HG03139 (cell line): Measurements from ENCODE around the gene ELL3.
"Not testable (repeated sequence)": the region's sequence is repeated elsewhere in the genome, so short reads cannot be mapped to it uniquely, and the experiment has no call there.

Experiments
- ATAC-seq: cut with Tn5 transposase; IDR thresholded peaks from one replicate; pipeline ENCODE4 v1.9.1; 2021; ENCODE audit not compliant: unreplicated experiment

The ELL3 gene, protein sequence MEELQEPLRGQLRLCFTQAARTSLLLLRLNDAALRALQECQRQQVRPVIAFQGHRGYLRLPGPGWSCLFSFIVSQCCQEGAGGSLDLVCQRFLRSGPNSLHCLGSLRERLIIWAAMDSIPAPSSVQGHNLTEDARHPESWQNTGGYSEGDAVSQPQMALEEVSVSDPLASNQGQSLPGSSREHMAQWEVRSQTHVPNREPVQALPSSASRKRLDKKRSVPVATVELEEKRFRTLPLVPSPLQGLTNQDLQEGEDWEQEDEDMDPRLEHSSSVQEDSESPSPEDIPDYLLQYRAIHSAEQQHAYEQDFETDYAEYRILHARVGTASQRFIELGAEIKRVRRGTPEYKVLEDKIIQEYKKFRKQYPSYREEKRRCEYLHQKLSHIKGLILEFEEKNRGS

DNA sequence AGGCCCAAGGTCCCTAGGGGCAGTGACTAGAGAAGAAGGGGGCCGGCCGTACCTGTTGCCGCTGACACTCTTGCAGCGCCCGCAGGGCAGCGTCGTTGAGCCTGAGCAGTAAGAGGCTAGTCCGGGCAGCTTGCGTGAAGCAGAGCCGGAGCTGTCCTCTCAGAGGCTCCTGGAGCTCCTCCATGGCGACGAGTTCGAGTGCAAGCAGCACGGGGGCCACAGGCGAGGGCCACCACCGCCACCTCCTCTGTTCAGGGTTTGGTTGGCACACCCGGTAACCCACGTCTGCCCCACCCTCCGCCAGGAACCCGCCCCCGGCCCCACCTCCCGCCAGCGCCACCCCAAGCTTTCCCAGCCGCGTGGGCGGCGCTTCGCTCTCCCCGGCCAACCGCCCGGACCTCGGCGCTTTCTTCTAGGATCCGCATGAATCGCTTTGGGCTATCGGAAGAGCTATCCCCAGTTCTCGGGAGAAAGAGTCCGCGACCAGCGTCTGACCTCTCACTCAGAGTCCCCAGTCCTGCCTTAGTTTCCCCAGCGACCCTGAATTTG, at the start of gene ELL3:
Gene ELL3, minus strand, starts transcription at position 249 of the 549 bp plus-strand sequence. Its CDS starts 65 bp downstream, at position 184.
- peak; percentile 24 for ATAC-seq

DNA sequence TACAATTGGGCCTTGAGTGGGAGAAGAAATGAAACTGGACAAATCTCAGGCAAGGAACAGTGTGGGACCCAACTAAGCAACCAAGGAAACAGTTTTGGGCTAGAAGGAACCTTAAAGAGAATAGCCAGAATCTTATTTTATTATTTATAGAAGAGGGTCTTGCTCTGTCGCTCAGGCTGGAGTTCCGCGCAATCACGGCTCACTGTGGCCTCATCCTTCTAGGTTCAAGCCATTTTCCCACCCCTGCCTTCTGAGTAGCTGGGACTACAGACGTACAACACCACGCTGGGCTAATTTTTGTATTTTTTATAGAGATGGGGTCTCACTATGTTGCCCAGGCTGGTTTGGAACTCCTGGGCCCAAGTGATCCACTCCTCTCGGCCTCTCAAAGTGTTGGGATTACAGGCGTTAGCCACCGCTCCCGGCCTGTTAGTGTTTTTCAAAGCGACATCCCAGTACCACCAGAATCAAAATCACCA, 49.3 kb upstream of the ELL3 start:
- ATAC-seq: no peak

DNA sequence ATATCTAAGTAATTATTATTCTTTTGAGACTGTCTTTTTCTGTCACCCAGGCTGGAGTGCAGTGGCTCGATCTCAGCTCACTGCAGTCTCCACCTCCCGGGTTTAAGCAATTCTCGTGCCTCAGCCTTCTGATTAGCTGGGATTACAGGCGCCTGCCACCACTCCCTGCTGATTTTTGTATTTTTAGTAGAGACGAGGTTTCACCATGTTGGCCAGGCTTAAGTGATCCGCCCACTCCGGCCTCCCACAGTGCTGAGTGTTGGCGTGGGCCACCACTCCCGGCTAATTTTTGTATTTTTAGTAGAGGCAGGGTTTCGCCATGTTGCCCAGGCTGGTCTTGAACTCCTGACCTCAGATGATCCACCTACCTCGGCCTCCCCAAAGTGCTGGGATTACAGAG, 48.5 kb upstream of the ELL3 start:
- not testable (repeated sequence) for ATAC-seq

DNA sequence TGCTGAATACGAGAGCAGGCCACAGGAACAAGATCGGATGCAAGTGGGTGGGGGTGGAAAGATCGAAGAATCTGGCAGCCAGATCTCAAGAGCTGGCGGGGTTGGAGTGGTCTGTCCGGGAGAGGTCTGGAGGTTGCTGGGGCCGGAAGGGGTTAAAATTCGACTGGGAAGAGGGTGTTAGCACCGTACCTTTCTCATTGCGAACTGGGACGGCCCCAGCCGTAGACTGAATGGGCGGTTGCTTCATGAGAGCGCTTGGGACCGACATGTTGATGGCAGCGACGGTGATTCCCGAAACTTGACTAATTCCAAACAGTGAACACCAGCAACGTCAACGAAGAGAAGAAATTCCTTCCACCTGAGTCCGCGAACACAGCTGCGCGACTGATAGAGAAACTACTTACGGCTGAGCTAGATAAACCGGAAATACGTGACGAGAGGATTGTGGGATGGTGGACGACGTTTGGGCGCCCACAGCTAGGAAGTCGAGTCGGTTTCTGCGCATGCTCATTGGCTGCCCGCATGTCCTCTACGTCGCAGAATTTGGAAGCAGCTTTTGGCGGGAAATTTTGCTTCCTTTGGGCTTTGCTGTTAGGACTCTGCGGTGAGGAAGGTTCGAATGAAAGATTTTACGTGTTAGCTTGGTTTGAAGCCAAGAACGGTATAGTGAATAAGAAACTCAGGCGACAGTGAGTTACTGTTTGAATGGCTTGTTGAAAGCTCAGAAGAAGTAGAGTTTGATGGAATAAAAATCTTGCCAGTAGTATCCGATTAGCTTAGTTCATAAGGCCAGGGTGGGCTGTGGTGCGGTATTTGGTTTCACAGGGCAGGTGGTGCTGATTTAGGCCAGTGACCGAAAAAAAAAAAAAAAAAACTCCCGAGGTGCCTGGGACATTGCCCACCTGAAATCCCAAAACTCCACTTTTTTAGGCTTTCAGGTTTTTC, 47.8 kb upstream of the ELL3 start, which contains the start of gene MFAP1:
Gene MFAP1, minus strand, starts transcription at position 389 of the 945 bp plus-strand sequence. Its CDS starts 121 bp downstream, at position 268.
- peak; percentile 67 for ATAC-seq

DNA sequence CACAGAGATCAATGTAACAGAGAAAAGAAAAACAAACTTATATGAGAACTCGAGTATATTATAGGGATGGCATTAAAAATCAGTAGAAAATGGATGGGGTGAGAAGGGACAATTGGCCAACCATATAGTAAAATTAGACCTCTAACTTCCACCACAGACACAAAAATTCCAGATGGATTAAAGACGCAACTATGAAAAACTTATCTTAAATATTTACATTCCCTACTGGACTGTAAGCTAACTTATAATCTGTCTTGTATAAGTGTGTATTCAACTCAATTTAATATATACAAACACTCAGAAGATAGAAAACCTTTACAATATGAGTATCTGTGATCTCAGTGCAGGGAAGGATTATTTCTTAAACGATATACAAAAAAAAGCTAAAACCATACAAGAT, 44.7 kb upstream of the ELL3 start:
- ATAC-seq: no peak

DNA sequence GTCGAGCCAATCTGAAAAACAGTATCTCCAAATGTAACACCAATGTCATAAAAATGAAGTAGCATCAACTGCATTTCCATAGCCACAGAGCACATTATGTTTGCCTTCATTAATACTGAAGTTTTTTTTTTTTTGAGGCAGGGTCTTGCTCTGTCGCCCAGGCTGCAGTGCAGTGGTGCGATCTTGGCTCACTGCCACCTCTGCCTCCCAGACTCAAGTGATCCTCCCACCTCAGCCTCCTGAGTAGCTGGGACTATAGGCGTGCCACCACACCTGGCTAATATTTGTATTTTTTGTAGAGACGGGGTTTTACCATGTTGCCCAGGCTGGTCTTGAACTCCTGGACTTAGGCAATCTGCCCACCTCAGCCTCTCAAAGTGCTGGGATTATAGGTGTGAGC, 38.3 kb upstream of the ELL3 start:
- ATAC-seq: not testable (repeated sequence)

DNA sequence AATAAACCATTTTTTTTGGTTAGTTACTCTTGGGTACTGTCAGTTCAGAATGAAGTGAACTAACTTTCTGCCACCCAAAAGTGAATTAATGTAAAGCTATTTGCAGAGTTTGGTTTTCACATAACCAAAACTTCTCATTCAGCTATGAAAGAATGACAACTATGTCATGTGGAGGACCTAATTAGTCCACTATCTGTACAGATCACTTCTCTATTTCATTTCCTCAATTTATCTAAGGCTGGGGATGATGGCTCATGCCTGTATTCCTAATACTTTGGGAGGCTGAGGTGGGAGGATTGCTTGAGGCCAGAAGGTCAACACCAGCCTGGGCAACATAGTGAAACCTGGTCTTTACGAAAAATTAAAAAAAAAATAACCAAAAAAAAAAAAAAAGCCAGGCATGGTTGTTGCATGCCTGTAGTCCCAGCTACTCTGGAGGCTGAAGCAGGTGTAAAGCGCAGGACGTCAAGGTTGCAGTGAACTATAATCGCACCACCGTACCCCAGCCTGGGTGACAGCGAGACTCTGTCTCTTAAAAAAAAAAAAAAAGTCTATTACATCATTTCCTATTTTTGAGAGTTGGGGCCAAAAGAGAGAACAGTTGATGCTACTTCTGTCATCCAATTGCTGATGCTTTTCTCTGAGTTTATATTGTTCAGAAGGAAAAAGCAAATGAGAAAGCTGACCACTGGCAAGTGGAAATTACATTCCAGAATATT, 32.4 kb upstream of the ELL3 start:
- ATAC-seq: no peak

DNA sequence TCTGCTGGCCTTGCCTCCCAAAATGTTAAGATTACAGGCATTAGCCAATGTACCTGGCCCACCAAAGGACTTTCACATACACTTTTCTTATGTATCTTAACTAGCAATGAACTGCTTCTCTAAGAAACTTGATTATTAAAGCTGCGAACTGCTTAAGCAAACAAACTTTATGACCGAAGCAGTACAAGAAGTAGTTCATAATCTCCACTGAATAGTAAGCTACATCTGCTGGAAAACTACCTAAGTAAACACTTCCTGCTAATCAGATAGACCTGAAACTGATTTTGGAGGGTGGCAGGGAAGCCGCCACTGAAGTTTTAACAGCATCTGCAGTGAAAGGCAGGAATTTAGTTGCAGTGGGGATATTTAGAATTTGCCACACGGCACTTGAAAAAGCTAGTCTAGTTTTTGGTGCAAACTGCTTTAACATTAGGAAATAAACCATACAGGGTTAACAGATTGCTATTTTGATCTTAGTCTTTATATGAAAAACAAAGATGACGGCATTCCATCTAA, 31.7 kb upstream of the ELL3 start:
- ATAC-seq: no peak

DNA sequence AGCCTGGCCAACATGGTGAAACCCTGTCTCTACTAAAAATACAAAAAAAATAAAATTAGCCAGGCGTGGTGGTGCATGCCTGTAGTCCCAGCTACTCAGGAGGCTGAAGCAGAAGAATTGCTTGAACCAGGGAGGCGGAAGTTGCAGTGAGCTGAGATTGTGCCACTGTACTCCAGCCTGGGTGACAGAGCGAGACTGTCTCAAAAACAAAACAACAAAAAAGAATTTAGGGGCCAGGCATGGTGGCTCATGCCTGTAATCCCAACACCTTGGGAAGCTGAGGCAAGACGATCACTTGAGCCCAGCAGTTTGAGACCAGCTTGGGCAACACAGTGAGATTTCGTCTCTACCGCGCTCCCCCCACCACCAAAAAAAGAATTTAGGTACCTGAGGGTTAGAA, 25.9 kb upstream of the ELL3 start:
- ATAC-seq: not testable (repeated sequence)

DNA sequence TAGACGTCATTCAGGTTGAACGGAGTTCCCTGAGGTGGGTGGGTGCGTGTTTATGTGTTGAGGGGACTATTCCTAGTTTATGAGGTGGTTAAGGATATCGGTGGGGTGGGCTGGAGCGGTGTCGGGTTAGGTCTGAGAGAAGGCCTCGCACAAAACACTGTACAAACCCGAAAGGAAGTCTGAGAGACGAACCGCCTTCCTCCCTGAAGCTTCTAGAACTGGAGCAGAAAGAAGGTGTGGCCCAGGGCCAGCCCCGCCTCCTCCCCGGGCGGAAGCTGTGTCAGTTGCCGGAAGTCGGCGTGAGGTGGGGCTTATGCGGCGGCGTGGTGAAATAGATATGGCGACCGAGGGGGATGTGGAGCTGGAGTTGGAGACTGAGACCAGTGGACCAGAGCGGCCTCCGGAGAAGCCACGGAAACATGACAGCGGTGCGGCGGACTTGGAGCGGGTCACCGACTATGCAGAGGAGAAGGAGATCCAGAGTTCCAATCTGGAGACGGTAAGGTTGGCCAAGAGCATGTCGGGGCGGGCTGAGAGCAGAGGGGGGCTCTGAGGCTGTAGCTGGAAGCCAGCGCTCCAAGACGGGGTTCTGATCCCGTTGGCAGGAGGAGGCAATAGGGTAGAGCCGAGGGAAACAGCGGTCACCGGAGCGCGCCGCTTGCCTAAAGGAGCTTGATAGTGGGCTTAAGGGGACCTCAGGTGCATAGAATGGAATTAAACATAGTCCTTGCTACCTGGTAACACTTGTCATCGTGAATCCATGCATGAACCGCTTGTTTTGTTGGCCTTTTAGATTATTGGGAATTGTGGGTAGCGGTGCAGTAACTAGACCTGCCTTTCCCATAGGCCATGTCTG, 23.7 kb upstream of the ELL3 start, which contains the start of gene HYPK:
Gene HYPK, plus strand, starts transcription at position 314 of the 856 bp plus-strand sequence. Its CDS starts 24 bp downstream, at position 338.
- ATAC-seq: peak; percentile 79

DNA sequence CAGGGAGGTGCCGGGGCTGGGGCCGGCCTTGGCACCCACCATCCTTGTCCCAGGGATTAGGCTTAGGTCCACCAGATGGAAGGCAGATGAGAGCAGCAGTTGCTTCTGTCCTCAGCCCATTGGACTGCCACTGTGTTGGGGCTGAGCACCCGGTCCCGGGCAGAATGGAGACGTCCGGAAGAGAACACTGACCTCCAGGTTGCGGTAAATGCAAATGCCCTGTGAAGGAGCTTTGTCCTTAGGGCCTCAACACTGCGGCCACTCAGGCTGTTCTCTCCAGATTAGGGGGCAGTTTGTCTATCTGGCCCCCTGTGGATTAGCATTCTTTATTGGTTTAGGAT, 23.1 kb upstream of the ELL3 start, which contains the start of gene SERINC4:
Gene SERINC4, minus strand, starts transcription at position 276 of the 341 bp plus-strand sequence. Its CDS starts 234 bp downstream, at position 42.
- ATAC-seq: no peak

DNA sequence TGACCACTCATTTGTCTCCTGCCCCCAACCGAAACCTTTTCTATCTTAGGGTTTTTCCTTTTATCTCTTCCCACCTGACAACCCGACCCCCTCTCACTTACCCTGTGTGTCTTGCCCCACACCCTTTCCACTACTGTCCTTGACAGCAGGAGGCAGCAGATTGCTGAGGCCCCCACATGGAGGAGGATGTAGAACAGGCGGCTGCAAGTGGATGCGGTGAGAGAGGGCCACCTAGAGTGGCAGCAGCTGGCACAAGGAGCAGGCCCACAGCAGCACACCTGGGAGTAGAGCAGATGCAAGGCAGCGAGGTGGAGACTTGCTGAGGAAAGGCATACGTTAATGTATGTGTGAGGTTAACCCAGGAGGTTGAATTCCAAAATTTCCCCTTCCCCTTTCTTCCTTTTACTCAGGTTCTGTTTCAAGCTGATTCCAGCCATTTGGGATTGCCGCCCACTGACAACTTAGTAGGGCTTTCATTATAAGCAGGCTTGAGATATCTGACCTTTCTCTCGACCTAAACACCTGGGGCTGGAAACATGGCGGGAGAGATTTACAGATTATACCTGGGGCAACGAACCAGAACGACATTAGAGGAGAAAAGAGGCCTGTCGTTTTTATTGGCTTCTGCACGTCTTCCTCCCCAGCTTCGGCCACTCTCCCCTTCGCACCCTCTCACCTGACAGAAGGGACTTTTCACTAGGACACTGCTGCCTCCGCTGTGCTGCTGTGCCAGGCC, 22.6 kb upstream of the ELL3 start:
- no peak for ATAC-seq

DNA sequence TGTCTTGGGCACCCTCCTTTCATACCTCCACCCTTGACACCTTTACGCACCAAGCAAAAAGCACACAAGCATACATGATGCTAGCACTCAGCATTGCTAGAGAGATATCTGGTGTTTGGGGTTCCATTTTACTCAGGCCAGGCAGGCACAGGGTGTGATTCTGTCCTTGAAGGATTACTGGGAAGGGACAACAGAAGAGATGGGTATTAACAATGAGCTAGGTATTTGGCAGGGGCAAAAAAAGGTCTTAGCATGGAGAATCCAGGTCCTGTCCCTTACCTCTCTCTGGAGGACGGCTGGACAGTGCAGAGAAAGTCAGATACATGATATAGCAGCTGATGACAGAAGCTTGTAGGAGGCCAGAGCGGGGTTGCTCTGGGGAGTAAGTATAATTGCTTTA, 19.8 kb upstream of the ELL3 start:
- ATAC-seq: no peak

DNA sequence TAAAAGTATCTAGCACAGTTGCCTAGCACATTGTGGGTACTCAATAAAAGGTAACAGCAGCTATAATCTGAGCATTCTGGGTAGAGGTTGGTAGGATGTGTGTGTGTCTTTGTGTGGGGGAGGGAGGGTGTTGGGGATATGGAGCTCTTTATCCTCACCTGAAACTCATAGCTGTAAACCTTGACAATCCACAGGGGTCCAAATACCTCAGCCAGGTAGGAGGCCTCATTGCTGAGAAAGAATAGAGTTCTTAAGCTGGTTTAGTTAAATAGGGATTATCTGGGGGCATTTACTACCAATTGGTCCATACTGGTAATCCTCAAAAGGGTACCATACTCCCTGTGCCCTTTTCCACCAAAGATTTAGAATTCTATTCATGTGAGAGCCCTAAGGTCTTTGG, 19.2 kb upstream of the ELL3 start:
- ATAC-seq: no peak

DNA sequence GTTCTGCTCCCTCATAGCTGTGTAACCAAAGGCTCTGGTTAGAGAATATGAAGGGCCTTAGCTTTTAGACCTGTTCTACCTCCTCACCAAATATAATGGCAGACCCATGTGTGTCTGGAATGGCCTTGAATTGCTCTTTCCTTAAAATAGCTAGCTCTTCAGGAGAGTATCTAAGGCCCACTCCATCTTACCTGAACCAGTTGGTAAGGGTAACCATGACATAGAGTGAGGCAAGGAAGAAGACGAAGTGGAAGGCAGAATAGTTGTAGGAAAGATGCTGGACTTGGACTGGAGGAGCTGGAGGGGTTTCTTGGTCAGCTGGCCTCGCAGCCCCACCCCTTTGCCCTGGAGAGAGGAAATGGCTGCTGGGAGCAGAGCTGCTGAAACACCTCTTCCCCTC, 18.4 kb upstream of the ELL3 start:
- no peak for ATAC-seq

DNA sequence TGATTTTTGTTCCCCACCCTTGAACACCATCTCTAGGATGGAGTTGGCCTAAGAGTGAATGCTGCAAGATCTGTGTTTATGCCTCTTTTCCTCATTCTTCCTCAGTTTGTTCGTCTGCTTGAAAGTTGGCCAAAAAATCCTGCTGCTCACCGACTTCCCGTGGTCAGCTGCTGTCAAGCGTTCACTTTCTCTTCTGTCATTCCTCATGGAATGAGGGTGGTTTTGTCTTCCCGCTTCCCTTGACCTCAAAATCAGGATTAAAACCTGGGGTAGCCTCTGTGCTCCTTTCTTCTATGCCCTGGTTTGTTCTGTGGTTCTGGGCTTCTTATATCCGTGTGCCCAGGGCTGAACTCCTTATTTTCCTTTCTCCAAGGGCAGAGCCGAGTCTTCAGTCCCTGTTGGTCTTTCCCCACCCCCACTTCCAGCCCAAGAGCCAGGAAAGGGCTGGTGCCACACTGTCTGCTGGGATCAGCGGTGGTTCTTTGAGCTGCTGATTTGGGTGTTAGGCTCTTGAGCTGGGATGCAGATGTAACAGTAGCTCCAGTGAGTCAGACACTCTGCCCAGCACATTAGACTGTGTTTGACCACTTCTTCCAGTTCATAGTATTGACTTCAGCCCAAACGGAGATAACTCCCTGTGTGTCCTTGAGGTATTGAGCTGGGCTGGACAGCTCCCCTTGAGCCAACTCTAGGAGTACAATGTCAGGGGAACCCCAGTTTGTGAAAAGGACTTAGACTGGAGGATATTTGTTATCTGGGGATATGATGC, 17.7 kb upstream of the ELL3 start:
- no peak for ATAC-seq

DNA sequence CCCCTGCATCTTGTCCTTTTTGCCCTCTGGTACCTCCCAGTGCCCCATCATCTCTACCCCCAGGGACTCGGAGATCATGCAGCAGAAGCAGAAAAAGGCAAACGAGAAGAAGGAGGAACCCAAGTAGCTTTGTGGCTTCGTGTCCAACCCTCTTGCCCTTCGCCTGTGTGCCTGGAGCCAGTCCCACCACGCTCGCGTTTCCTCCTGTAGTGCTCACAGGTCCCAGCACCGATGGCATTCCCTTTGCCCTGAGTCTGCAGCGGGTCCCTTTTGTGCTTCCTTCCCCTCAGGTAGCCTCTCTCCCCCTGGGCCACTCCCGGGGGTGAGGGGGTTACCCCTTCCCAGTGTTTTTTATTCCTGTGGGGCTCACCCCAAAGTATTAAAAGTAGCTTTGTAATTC, 16.9 kb upstream of the ELL3 start:
- no peak for ATAC-seq
